GM19351 (cell line): ENCODE data around the gene TUBA1B.
"Not testable (repeated sequence)": the region's sequence is repeated elsewhere in the genome, so short reads cannot be mapped to it uniquely, and the experiment has no call there.

Experiments used
- ATAC-seq: cut with Tn5 transposase; IDR thresholded peaks from one replicate; pipeline ENCODE4 v1.9.1; 2021; ENCODE audit warnings: mild to moderate bottlenecking, moderate library complexity; ENCODE audit not compliant: unreplicated experiment

Gene TUBA1B

DNA sequence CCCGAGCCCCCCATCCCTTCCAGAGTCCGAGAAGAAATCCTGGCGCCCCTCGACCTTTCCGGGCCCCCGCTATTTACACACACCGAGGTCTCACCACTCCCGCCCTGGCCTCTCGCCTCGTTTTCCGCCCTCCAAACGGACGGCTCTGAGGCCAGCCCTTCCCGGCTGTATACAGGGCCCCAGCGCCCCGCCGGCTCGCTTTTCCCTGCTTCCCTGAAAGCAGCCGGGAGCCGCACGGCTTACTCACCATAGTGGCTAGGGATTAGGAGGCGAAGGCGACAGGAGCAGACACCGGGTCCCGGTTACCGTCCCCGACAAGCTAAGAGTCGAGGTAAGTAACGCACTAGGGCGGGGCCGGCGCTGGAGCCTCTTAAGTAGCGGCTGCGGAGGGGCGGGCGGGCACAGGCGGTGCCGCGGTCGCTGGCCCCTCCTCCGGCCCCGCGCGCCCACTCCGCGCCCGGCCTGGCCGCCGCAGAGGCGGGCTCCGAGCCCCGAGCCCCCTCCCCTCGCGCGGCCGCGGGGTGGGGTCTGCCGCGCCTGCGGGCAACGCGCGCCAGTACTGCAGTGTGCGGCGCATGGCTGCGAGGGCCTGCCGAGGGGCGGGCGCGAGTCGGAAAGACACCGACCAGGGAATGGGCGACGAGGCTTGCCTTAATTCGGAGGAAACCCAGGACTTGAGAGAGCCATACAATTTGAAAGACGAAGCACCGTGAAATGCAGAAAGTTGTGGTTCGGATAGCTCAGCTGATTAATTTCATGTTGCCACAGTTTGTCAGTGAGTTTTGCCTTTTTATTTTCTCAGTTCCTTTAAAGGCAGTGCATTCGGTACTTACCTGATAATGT is at the start of gene TUBA1B:
TSS of gene TUBA1B (minus strand) at position 345 of the 843 bp plus-strand sequence. CDS start at position 250, 95 bp downstream.
- ATAC-seq: peak; percentile 60

DNA sequence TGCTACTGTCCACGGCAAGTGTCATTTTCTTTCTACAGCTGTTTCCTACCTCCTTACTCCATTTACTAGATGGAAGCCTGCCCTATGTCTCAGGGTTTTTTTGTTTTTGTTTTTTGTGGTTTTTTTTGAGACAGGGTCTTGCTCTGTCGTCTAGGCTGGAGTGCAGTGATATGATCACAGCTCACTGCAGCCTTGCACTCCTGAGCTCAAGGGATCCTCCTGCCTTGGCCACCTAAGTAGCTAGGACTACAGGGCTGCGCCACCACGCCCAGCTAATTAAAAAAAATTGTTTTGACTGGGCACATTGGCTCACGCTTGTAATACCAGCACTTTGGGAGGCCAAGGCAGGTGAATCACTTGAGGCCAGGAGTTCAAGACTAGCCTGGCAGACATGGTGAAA is 43.0 kb upstream of the TUBA1B start:
- ATAC-seq: no peak

DNA sequence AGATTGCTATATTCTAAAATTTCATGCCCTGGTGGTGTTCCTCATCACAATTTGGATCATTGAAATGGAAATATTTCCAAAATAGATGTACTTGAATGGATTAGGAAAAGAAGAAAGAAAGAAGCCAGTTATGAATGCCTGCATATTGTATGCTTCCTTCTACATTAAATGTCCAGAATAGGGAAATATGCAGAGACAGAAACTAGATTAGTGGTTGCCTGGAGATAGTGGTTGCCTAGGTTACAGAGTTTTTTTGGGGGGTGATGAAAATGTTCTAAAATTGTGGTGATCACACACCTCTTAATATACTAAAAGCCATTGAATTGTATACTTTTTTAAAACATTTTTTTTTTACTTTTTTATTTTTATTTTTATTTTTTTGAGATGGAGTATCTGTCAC is 39.7 kb upstream of the TUBA1B start:
- ATAC-seq: no peak

DNA sequence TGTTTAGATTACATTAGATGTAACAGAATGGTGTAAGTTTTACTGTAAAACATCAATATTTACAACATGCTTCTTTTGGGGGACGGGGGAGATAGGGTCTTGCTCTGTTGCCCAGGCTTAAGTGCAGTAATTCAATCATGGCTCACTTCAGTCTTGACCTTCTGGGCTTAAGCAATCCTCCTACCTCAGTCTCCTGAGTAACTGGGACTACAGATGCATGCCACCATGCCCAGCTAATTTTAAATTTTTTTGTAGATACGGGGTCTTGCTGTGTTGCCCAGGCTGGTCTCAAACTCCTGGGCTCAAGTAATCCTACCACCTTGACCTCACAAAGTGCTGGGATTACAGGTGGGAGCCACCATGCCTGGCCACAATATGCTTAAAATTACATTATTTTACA is 33.9 kb upstream of the TUBA1B start:
- ATAC-seq: no peak

DNA sequence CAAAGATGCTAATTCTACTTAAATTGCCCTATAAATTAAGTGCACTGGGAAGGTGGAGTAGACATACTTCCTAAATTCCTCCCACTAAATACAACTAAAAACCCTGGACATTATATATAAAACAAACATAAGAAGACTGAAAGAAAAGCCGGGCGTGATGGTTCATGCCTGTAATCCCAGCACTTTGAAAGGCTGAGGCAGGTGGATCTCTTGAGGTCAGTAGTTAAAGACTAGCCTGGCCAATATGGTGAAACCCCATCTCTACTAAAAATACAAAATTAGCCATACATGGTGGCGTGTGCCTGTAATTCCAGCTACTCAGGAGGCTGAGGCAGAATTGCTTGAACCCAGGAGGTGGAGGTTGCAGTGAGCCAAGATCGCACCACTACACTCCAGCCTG is 30.7 kb upstream of the TUBA1B start:
- not testable (repeated sequence) for ATAC-seq

DNA sequence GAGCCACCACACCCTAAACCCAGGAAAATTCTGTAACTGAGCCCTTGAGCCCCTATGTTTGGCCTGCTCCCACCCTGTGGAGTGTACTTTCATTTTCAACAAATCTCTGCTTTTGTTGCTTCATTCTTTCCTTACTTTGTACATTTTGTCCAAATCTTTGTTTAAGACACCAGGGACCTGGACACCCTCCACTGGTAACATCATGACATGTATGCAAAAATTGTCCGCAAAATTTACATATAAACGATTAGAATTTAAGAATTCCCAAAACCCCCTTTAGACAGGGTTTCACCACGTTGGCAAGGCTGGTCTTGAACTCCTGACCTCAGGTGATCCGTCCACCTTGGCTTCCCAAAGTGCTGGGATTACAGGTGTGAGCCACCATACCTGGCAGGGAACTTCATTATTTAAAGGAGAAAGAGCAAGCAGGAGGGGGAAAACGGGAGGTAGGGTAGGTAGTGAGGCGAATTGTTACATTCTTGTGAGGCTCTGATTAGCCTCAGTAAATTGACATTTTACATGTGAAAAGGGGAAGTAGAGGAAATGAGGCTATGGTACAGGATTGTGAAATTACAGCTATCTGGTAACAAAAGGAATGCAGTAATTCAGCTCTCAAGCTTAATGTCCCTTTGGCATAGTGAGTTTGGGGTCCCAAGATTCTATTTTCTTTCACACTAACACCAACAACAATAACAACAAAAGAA is 30.0 kb upstream of the TUBA1B start:
- ATAC-seq: no peak

DNA sequence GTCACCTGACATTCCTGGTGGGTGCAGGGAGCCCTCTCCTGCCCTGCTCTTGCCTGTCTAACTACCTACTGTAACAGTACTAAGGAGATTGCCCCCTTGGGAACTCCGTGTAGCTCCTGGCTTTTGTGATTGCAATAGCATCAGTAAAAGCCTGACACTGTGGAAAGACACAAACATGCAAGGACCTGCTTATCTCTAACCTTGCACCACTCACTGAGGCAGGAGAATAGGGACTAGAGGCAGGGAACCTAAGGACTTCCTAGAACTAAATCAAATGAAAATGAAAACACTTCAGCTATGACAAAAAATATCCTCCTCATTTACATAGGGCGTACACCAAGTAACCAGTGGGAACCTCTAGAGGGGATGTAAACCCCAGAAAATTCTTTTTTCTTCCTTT is 29.2 kb upstream of the TUBA1B start:
- ATAC-seq: no peak

DNA sequence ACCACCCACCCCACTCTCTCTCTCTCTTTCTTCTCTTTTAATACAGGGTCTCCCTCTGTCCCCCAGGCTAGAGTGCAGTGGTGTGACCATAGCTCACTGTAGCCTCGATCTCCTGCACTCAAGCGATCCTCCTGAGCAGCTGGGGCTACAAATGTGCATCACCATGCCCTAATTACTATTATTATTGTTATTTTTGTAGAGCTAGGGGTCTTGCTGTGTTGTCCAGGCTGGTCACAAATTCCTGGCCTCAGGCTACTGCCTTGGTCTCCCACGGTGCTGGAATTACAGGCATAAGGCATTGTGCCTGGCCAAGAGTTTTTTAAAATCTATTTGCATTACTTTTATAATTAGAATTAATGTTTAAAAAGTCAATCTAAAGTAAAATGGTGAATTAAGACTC is 23.0 kb upstream of the TUBA1B start:
- ATAC-seq: no peak

DNA sequence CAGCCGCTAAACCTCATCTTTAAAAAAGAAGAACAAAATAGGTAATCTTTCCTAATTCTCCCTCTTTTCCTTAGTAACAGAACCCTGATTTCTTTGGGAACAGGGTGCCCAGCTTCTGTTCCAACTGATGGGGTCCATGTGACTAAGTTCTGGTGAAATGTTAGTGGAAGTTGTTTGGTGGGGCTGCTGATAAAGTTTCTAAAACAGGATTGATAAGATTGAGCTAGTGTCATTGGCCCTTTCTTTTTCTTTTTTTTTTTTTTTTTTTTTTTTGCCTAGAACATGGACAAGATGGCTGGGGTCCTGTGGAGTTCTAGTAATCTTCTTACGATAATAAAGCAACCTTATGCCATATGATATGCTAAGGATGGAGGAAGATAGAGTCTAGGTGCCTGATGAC is 16.2 kb upstream of the TUBA1B start:
- ATAC-seq: no peak

DNA sequence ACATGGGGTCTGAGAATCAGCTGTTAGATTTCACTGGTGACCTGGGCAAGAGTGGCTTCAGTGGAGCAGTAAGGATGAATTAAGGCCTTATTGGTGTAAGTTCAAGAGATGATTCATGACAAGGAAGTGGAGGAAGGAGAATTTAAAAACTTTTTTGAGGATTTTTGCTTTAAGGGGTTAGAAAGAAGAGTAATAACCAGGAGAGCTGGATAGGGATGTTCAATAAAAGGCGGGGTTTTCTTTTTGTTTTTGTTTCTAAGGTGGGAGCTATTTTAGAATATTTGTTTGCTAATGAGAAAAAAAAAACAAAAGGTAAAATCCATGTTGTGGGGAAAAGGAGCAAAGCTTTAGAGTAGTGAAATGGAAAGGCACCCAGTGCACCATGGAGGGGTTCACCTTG is 15.2 kb upstream of the TUBA1B start:
- ATAC-seq: no peak

DNA sequence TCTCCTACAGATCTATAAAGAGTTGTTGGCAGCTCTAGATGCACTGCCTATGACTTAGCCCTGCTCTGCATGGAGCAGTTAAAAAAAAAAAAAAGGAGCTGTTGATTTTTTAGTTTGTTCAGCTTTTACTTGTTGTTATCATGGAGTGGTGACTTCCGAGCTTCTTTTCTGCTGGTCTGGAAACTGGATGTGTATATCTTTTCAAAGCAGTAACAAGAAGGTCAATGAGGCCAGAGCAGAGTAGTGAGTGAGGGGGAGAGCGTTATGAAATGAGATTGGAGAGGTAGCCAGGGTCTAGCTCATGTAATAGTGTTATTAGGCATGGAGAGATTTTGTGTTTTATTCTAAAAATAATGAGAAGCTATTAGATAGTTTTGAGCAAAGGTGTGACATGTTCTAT is 13.2 kb upstream of the TUBA1B start:
- no peak for ATAC-seq

DNA sequence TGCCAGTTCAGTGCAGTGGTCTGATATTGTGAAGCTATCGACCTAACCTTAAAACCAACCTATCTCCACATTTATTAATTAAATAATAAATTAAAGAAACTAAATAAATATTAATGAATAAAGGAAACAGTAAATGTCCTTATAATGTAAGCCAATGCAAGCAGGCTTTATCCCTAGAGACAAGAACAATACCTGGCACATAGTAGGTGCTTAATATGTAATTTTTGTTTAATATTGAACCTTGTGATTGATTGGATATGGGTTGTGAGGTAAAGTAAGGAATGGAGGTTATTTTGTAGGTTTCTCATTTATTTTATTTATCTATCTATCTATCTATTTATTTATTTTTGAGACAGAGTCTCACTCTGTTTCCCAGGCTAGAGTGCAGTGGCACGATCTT is 7.8 kb upstream of the TUBA1B start:
- no peak for ATAC-seq

DNA sequence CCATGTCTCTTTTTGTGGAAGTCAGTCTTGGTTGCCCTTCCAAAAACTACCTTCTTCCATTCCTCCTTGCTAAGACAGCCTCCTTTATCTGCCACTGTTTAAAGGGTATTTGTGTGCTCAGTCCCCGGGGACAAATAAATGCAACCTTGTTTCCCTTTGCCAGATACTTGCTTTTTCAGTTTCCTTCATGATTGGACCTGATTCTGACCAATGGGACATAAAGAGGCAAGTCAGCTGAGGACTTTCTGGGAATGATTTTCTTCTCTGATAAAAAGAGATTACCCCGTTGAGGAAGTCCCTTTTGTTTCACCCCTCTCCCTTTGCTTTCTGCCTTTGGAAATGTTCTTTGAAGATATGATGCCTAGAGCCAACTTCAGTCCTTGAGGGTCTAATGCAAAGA is 7.4 kb upstream of the TUBA1B start:
- ATAC-seq: no peak

DNA sequence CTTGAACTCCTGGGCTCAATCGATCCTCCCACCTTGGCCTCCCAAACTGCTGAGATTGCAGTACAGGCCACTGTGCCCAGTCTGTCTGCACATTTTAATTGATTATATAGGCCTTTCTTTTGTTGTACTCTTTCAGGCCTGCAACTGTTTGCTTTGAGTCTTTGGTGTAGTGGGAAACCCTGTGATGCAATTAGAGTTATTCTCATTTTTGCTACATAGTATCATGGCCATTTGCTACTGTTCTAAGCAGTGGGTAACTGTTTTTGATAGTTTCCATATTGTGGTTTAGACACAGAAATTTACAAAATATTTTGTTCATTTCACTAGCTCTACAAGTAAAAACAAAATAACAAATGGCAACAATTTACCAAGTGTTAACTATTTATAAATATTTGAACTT is 6.3 kb upstream of the TUBA1B start:
- no peak for ATAC-seq

DNA sequence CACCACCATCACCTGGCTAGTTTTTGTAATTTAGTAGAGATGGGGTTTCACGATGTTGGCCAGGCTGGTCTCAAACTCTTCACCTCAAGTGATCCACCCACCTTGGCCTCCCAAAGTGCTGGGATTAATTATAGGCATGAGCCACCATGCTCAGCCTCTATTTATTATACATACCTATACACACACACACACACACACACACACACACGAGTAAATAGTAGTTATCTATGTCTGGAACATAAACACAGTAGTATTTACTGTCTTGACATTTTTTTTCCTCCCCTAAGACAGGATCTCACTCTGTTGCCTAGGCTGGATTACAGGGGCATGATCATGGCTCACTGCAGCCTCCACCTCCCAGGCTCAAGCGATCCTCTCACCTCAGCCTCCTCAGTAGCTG is 5.8 kb upstream of the TUBA1B start:
- ATAC-seq: not testable (repeated sequence)

DNA sequence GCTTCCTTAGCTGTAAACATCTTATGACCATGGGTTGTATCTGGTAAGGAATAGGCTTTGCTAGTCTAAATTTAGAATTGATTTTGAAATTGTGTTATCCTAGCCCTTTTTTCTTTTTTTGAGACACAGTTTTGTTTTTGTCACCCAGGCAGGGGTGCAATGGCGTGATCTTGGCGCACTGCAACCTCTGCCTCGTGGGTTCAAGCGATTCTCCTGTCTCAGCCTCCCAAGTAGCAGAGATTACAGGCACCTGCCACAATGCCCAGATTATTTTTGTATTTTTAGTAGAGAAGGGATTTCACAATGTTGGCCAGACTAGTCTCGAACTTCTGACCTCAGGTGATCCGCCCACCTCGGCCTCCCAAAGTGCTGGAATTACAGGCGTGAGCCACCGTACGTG is 2.4 kb upstream of the TUBA1B start:
- no peak for ATAC-seq

DNA sequence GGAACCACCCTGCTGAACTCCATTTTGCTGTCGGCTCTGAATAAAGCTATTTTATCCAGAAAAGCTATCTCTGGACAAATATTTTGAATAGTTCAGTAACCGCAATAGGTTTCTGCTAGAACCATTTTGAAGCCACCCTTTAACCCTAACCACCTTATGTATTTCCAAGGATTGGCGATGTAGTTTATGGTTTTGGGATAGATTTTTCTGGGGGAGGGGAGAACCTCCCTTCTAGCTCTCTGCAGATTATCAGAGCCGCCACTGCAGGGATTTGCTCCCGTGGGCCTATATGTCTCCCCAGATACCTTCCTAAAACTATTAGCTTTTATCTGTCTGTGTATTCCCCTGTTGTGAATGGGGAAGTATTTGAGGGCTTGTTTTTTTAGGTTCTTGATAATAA is 1.8 kb upstream of the TUBA1B start:
- no peak for ATAC-seq

DNA sequence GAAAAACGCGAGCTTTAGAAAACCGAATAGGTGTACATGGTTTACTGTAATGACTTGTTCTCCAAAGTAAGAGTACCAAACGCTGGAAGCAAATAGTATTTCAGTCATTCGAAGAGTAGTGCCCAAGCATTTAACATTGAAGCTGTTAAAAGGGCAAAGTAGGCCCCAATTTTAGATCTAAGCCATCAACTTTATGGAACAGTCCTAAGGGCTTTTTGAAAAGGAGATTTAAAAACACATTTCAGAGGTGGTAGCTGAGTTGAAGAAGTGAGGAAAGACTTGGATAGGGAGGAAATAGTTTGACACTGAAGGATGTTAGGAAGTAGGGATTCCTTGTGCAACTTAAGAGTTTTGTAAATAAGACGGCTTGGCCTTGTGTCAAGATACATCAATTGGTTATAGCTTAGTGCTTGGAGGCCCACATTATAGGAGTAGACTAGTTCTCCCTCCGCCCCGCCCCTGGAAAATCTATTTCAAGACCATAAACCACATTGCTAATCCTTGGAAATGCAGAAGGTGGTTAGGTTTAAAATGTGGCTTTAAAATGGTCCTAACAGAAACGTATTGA is 783 bp upstream of the TUBA1B start:
- ATAC-seq: peak; percentile 5

DNA sequence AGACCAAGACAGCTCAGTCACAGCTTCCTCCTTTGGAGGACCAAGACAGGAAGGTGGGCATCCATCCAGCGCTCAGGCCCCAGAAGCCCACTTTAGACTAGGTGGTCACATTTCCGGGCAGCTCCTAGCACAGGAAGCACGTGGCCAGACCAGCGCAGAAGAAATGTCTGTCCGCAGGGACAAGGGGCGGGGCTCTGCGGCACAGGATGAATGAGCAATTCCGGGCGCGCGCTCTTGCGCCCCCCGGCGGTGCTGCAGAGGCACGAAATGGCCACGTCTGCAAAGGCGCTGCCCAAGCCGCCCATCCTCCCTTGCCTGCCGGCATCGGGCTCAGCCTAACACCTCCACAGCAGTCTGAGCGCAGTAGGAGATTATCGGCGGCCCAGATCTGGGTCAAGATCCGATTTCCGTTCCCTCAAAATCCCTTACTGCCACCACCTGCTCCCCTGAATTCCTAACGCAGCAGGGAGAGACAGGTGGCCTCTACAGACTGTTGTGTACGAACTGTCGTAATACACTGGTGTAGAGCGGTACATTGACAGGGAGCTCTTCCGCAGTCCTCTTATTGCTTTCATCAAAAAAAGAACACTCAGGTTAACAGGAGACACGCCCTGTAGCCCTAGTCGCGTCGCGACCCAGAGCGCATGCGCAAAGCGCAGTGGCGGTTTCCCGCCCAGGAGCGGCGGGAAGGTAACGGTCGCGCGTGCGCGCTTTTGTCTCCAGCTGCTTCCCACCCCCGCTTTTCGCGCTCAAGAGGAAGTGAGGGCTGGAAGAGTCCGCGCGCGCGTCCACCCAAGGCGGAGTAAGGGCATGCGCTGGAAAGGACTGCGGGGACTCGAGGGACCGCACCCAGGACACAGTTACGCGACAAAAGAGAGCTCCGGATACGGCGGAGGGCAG is 794 bp downstream of the TUBA1B start:
- peak; percentile 59 for ATAC-seq

DNA sequence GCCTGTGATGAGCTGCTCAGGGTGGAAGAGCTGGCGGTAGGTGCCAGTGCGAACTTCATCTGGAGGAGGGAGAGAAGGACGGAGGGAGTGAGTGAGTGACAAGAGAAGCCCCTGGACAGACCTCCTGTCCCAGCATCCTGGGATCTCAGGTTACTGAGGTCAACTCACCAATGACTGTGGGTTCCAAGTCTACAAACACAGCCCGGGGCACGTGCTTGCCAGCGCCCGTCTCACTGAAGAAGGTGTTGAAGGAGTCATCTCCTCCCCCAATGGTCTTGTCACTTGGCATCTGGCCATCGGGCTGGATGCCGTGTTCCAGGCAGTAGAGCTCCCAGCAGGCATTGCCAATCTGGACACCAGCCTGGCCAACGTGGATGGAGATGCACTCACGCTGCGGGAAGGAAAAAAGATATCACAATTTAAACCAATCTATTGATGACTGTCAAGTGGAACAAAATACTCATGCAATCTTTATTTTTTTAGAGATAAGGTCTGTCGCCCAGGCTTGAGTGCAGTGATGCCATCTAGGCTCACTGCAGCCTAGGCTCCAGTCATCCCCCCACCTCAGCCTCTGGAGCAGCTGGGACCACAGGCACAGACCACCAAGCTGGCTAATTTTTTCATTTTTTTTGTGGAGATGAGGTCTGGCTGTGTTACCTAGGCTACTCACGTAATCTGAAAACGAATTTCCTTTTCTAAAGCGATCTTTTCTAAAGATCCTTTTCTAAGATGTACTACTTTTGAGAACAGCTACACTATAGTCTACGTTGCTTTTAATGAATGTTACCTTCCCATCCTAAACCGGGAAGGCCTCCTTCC is 1.7 kb downstream of the TUBA1B start:
- no peak for ATAC-seq
